HG03064 (cell line): ENCODE results near the gene TBX1.
"Not testable (repeated sequence)": the region's sequence is repeated elsewhere in the genome, so short reads cannot be mapped to it uniquely, and the experiment has no call there.

Source experiments
- ATAC-seq: cut with Tn5 transposase; IDR thresholded peaks from one replicate; pipeline ENCODE4 v1.9.1; 2021; ENCODE audit warnings: low read depth; ENCODE audit not compliant: unreplicated experiment

TBX1 gene

GRCh38 chr22:19763458-19764298 lies 3.1 kb downstream of the TBX1 start:
- ATAC-seq = no peak

DNA sequence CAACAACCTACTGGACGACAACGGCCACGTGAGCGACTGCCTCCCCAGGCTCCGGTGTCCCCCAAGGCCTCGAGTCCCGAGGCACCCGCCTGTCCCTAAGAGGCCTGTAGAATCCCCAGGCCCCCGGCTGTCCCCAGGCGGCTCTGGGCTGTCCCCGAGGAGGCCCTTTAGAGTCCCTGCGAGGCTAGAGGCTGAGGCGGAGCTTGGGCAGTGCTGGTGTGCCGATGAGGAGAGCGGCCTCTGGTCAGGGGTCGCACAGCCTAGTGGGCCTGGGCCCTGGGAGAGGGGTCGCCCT lies 3.7 kb downstream of the TBX1 start:
- ATAC-seq = no peak

DNA sequence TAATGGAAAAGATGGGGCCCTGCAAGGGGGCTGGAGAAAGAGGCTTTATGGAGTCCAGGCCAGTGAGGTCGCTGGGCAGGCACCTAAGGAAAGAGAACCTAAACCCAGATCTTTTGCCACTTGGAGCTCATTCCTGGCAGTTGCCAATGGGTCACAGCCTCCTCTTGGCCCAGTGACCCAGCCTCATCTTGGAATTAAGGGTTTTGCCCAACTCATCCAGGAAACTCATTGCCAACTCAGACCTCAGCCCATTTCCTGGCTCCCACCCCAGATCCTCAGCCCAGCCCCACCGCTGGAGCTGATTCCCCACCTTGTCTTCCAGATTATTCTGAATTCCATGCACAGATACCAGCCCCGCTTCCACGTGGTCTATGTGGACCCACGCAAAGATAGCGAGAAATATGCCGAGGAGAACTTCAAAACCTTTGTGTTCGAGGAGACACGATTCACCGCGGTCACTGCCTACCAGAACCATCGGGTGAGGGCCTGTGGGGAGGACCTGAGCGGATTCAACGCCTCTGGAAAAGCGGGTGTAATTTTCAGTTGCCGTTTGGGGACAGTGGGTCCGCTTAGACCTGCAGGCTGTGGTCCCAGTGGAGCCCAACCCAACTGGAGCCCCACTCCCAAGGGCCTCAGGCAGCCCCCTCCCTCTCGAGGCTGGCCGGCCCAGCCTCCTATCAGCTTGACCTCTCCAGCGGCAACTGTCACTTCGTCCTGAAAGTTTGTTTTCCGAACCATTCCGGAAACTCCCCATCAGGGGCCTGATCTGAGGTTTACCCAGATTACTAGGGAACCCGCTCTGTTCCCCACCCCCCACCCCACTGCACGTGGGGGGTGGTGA lies 4.3 kb downstream of the TBX1 start:
- no peak for ATAC-seq

DNA sequence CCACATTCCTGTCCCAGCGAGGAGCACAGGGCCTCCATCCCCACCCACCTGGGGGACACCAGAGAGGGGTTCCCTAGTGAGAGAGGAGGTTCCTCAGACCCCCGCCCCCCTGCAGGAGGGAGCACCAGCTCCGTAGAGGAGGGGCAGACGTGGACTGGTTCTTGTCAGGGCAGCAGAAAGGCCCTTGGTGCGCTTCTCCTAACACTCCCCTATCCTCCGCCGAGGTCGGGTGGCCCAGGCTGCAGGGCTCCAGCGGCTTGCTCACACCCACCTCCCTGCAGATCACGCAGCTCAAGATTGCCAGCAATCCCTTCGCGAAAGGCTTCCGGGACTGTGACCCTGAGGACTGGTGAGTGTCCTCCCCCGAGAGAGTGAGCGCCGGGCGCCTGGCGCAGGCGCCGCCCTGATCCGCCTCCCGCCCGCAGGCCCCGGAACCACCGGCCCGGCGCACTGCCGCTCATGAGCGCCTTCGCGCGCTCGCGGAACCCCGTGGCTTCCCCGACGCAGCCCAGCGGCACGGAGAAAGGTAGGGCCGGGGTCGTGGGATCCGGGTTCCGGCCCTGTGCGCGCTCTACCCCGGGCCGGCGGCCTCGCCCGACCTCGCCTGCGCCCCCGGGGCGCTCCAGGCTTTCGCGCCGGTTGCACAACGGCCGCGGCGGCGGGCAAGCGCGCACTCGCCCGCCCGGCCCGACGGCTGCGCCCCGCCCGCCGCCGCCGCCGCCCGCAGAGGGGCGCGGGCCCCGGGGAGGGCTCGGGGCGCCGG lies 5.1 kb downstream of the TBX1 start:
- no peak for ATAC-seq

- no peak for ATAC-seq
Observed at GRCh38 chr22:19766240-19766510, 5.6 kb downstream of the TBX1 start.

- ATAC-seq = no peak
Observed at GRCh38 chr22:19766511-19767426, 6.2 kb downstream of the TBX1 start.

- no peak for ATAC-seq
Observed at GRCh38 chr22:19767427-19768341, 7.1 kb downstream of the TBX1 start.

DNA sequence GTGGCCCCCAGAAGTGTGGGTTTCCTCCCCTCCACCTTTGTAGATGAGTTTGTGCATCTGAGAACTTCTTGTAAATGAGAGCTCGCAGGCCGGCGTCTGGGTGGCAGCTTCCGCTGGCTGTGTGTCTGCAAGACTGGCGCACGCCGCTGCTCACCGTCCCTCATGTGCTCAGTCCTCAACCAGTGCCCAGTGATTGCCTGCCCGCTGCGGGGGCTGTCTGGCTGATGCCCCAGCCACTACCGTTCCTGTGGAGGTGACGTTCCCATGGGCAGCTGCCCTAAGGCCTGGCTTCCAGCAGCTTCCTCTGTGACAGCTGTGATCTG lies 8.8 kb downstream of the TBX1 start:
- no peak for ATAC-seq

DNA sequence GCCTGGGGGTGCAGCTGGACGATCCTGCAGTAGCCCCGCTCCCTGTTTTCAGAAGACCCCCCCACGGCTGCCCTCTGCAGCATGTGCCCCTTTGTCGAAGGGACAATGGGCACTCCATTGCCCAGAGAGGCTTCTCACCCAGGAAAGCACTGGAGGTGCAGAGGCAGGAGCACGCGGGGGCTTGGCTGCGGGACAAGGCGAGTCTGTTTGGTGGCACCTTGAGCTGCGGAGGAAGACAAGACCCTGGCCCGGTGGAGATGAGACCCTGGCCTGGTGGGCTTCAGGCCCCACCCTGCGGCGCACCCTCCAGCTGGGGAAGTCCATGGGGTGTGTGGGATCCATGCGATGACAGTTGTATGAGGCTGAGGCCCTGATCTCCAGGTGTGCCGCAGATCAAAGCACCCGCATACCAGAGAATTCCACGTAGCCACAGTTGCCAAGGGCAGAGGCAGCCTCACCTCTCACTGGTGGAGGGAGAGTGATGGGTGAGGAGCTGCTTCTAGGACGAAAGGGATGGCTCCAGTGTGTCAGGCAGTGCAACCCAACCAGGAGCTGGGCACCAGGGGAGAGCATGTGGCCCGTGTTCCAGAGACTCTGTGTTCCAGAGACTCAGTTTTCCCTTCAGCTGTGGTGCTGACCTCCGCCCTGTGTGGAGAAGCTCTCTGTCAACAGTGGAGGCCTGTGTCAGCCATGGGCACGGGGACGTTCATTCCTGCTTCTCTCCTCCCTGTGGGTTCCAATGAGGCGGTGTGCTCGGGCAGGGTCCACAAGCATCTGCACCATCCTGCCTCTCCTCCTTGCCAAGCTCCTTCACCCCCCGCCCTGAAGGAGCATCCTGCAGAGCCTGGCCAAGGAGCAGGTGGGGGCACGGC lies 10.0 kb downstream of the TBX1 start:
- ATAC-seq = no peak

DNA sequence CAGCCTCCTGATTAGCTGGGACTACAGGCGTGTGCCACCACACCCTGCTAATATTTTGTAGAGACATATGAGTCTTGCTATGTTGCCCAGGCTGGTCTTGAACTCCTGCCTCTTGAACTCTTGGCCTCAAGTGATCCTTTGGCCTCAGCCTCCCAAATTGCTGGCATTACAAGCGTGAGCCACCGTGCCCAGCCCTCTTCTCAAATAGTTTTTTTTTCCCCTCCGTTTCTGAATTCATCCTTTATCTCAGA lies 11.8 kb downstream of the TBX1 start:
- no peak for ATAC-seq

DNA sequence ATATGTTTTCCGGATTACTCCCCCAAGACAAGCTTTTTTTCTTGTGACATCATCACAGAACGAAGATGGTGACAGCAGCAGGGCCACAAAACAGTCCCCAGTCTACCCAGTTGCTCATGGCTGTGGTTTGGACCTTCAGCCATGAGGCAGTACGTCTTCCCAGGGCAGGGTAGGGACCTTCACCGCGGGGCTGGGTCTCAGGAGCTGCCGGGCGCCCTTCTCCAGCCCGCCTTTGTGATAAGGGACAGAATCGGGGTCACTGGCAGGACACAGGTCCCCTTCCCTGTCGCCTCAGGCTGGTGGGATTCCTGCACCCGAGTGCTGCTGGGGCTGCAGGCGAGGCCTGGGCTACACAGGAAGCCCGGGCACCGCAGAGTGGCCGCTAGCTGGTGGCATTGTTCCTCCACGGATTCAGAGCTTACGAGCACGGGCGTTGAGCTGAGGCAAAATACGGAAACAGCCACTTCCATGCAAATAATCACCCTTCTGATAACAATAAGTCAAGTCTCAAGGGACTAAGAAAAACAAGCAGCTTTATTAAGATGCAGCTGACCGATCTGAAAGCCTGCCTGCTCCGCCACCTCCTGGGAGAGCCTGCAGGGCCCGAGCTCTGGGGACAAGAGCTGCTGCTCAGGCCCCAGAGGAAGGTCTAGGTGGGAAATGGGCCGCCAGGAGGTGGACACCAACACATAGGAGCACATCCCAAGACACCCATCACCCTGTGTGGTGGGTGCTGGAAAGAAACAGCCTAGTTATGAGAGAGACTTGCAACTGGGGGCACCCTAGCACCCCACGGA lies 12.3 kb downstream of the TBX1 start:
- ATAC-seq = peak; percentile 77

GRCh38 chr22:19773470-19774040 lies 13.0 kb downstream of the TBX1 start:
- no peak for ATAC-seq

DNA sequence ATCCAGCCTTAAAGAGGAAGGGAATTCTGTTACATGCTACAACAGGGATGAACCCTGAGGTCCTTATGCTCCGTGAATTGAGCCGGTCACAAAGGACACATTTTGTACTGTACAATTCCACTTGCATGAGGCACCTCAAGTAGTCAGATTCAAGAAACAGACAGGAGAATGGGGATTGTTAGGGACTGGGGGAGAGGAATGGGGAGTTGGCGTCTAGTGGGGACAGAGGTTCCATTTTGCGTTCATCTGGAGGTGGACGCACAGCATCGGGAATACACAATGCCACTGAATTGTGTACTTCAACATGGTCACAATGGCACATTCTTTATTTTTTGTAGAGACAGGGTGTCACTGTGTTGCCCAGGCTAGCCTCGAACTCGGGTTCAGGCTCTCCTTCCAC lies 14.1 kb downstream of the TBX1 start:
- ATAC-seq = no peak

GRCh38 chr22:19775496-19776325 lies 15.1 kb downstream of the TBX1 start:
- ATAC-seq = no peak

DNA sequence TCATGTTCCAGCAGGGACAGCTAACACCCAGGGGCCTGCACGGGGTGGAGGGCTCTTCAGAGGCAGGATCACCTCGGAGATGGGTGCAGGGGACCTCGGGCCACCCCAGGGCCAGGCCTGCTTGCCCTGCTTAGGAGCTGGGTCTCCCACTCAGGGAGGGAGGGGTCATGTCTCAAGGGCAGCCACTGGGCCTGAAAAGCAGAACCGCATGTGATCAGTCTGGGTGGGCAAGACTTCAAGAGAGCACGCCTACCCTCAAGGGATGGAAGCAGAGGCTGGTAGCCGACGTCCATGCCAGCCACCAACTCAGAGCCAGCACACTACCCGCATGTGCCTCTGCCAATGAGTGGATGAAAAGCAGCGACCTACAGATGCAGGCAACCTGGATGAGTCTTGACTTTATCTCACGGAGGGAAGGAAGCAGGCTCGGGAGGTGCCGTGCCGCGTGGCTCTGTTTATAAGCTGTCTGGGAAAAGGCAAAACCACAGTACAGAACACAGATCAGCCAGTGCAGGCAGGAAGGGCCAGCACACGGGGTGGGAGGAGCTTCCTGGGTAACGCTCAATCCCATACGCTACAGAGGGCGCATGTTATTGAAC lies 16.0 kb downstream of the TBX1 start:
- no peak for ATAC-seq

- not testable (repeated sequence) for ATAC-seq
Observed at GRCh38 chr22:19777192-19777591, 16.6 kb downstream of the TBX1 start.

DNA sequence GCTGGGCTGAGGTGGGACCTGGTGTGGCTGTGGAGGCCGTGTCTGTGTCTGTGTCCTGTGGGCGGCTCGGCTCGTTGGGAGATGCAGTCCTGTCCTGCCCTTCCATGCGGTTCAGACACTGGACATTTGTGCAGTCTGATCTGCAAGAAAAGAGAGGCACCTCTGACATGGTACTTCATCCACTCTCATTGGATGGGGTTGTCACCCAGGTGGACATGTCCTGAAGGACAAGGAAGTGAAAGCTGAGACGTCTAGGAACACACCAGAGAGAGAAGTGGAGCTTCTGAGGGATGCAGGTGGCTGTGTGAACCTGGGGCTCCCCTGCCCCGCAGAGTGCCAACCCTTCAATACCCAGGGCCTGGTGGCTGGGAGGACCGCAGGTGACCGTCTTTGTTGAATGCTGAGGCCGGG lies 18.4 kb downstream of the TBX1 start:
- ATAC-seq = no peak
